Measurements from ENCODE around the gene METTL1. TPM values are rescaled to one million over a fixed set of nuclear protein-coding genes. Genes with fewer than 3 reads are reported as not detected.

The METTL1 gene
- polyA plus RNA-seq, 3 donors = 20.9 to 25.8 (median 24.9) TPM

DNA sequence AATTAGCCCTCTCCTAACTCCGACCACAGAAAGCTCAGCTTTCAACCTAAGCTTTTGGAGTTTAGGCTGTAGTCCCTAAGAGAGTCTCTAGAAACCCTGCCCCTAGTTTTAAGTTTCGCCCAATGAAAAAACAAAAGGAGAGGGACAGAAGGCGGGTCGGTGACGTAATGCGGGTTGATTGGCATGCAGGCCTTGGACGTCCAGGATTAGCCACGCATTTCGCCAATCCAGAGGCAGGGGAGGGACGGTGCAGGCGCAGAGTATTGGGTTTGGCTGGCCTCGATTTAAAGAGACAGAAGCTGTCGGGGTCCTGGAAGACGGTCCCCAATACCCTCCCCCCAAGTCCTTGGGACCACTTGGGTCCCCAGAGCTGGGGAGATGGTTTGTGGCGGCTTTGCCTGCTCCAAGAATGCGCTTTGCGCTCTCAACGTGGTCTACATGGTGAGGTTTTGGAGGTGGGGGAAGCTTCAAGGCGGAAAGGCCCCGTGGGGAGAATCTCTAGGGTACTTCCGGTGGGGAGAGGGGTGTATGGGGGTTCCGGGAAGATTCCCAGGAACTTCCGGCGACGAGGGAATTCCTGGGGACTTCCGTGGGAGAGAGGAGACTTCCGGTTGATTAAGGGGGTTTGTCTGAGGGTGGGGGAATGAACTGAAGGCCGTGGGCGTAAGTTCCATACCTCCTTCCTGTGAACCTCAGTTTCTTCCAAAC is 27.0 kb downstream of the METTL1 start, which contains the start of gene TSPAN31:
TSS of gene TSPAN31 (plus strand) at position 263 of the 708 bp plus-strand sequence. CDS start at position 379, 116 bp downstream.
- H3K27ac ChIP-seq (ENCODE audit: low read depth, low read length) = peak within 1 kb of the TSS; percentile 96
- WGBS, 3 donors = 0 to 1% (median 0%) methylated on average over 29 of the region's 29 CpGs

GRCh38 chr12:57744194-57744776 is 27.6 kb downstream of the METTL1 start:
- 6 to 10% (median 8%) methylated on average over 21 of the region's 21 CpGs for WGBS, 3 donors
- H3K27ac ChIP-seq (ENCODE audit: low read depth, low read length) = no peak overlapping the region

DNA sequence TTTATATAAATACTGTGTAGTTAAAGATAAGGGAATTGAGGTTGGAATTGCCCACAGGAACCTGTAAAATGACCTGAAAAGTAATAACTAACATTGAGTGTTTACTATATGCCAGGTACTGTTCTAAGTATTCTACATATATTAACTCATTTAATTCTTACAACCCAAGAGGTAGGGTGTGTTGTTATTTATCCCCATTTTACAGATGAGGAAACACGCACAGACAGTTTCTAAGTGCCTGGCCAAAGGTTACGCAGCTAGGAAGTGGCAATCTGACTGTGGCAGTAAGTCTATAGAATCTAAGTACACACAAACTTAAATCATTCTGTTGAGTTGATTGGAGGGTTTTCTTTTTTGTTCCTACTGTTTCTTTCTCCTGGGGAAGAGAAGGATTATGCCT is 28.1 kb downstream of the METTL1 start:
- WGBS, 3 donors = 78 to 84% (median 79%) methylated on average over 2 of the region's 2 CpGs

GRCh38 chr12:57741844-57742738 is 29.8 kb downstream of the METTL1 start:
- WGBS, 3 donors = 38 to 49% (median 39%) methylated on average over 14 of the region's 14 CpGs
- no peak overlapping the region for H3K27ac ChIP-seq (ENCODE audit: low read depth, low read length)

More for the DNA sequence above, 28.1 kb downstream of the METTL1 start:
- no peak overlapping the region for H3K27ac ChIP-seq (ENCODE audit: low read depth, low read length)

DNA sequence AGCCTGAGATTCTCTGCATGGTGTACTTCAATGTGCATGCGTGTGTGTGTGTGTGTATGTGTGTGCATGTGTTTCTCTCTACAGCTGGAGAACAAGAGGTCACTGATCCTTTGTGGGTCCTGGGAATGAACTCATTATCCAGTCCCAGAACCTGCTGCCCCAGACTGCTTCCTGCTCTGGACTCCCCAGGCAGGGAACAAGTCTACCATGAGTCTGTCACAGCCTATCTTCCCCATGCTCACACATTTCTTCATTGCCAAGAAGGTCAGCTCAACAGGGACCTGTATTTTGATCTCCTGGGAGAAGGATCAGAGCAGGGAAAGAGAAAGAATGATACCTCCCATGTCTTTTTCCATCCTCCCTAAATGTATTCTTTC is 30.5 kb downstream of the METTL1 start:
- no peak overlapping the region for H3K27ac ChIP-seq (ENCODE audit: low read depth, low read length)
- 24 to 75% (median 50%) methylated on average over 1 of the region's 1 CpG for WGBS, 3 donors

- WGBS, 3 donors = 42 to 67% (median 44%) methylated on average over 5 of the region's 5 CpGs
- H3K27ac ChIP-seq (ENCODE audit: low read depth, low read length) = no peak overlapping the region
Observed at GRCh38 chr12:57740656-57741412, 31.1 kb downstream of the METTL1 start.

DNA sequence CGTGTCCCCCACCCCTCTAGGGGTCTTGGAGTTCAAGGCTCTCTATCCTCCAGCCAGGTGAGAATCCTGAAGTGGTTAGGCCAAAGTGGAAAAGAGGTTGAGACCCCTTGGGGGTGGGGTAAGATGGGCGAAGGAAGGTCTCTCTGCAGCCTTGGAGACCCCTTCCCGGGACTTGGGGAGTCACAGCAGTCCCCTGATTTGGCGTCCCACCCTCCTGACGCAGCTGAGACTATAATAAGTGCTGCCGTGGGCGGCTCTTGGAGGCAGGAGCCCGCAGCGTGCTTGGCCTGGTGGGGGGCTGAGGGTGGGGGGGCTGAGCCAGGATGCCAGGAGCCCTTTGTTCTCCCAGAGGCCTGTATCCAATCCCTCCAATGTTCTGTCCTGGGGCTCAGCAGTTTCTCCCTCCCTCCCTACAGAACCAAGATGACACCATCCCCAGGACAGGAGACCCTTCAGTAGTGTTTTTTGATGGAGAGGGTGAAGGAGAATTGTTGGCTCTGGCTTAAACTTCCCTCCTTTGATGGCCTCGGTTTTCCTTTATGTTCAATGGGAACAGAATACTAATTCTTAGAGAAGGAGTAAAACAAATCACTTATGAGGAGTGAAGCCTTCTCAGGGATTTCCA is 31.9 kb downstream of the METTL1 start:
- WGBS, 3 donors = 36 to 61% (median 59%) methylated on average over 10 of the region's 10 CpGs
- no peak overlapping the region for H3K27ac ChIP-seq (ENCODE audit: low read depth, low read length)

DNA sequence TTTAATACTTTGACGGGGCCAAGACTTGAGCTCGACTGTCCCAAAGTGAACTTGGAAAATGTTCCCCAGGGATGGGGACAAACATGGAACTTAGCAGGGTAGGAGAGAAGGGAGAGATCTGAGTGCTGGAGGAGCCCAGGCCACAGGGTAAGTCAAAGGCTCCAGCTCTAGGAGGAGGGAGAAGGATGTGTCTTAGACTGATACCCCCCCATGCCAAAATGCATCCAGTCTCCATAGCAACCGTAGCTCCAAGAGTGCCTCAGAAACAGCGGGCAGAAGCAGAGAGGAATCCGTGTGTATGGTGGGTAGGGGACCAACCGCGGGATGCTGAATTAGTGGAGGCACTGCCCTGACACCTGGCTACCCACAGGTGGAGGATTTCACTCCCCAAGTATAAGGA is 32.5 kb downstream of the METTL1 start:
- WGBS, 3 donors = 13 to 52% (median 37%) methylated on average over 7 of the region's 7 CpGs
- H3K27ac ChIP-seq (ENCODE audit: low read depth, low read length) = no peak overlapping the region

DNA sequence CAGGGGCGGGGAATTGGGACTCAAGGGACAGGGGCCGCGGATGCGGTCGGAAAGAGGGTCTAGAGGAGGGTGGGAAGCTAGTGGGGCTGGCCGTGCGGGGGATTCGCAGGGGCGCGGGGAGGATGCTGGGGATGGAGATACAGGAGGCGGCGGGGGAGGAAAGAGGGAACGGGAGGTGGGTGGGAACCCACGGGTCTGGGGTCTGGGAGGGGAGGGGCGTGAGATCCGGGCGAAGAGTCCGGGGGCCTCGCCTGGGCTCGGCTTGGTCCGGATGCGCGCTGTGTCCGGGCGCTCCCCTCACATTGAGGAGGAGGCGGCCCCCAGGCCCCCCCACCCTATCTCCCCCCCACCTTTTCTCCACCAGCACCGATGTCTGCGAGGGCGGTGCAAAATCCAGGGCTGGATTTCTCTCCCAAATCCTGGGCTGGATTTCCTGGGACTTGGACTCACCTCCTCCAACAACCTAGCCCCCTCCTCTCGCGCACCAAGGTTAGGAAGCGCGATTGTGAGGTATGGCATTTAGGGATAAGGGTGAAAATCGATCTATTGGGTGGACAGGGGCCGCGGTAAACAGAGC is 33.2 kb downstream of the METTL1 start, which contains the start of gene AGAP2:
TSS of gene AGAP2 (minus strand) at position 82 of the 577 bp plus-strand sequence. CDS start 496 bp downstream, outside the sequence.
- WGBS, 3 donors = 8 to 44% (median 33%) methylated on average over 30 to 36 of the region's 36 CpGs
- H3K27ac ChIP-seq (ENCODE audit: low read depth, low read length) = no peak within 1 kb of the TSS

- WGBS, 3 donors = 13 to 45% (median 33%) methylated on average over 63 to 109 of the region's 110 CpGs
- no peak overlapping the region for H3K27ac ChIP-seq (ENCODE audit: low read depth, low read length)
Observed at GRCh38 chr12:57737467-57738460, 34.1 kb downstream of the METTL1 start.

DNA sequence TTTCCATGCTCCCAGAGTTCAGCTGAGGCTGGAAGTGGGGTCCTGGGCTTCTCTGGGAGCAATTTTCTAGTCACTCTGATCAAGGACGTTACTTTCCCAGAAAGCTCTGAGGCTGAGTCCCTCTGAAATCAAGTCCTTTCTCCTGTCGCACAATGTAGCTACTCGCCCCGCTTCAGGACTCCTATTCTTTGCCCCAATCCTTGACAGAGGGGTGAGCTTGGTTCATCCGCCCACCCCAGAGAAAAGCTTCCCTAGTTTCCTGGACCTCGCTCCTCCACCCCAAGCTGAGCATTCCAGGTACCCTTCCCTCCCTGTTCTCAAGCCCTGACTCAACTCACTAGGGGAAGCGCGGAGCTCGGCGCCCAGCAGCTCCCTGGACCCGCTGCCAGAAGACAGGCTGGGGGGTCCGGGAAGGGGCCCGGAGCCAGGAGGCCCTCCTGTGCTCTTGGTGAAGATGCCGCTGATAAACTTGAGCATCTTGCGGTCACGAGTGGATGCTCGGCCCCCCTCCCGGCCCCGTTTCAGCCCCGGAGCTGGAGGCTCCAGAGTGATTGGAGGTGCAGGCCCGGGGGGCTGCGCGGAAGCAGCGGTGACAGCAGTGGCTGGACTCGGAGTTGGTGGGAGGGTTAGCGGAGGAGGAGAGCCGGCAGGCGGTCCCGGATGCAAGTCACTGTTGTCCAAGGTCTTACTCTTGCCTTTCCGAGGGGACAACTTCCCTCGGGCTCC is 35.0 kb downstream of the METTL1 start:
- H3K27ac ChIP-seq (ENCODE audit: low read depth, low read length) = no peak overlapping the region
- 9 to 47% (median 42%) methylated on average over 30 to 31 of the region's 31 CpGs for WGBS, 3 donors

GRCh38 chr12:57735952-57736740 is 35.8 kb downstream of the METTL1 start:
- 5 to 45% (median 27%) methylated on average over 48 to 49 of the region's 49 CpGs for WGBS, 3 donors
- no peak overlapping the region for H3K27ac ChIP-seq (ENCODE audit: low read depth, low read length)

- no peak overlapping the region for H3K27ac ChIP-seq (ENCODE audit: low read depth, low read length)
- 11 to 44% (median 32%) methylated on average over 8 of the region's 8 CpGs for WGBS, 3 donors
Observed at GRCh38 chr12:57735198-57735855, 36.6 kb downstream of the METTL1 start.

- no peak overlapping the region for H3K27ac ChIP-seq (ENCODE audit: low read depth, low read length)
- WGBS, 3 donors = 76 to 86% (median 82%) methylated on average over 4 of the region's 4 CpGs
Observed at GRCh38 chr12:57734591-57734990, 37.3 kb downstream of the METTL1 start.

DNA sequence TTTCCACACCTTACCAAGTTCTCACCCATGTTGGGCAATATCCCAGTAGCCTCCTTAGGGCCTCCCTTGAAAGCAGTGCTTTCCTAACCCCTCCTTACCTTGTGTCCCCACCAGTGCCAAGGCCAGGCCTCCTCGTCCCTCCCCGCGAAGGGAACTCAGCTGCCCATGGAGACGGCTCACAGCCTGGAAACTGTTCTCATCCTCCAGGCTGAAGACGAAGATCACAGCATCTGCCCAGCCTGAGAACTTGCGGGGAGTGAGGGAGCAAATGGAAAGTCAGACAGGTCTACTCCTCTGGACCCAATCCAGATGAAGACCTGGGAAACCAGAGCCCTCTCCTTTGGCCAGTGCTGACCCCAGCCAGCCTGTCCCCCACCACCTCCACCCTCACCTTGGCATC is 38.0 kb downstream of the METTL1 start:
- WGBS, 3 donors = 75 to 88% (median 84%) methylated on average over 6 of the region's 6 CpGs
- H3K27ac ChIP-seq (ENCODE audit: low read depth, low read length) = no peak overlapping the region

Data from adipose tissue (tissue), 3 donors.